SK-MEL-5 (cell line): Measurements from ENCODE around the gene GATAD2B. TPM values are rescaled to one million over a fixed set of nuclear protein-coding genes. Genes with fewer than 3 reads are reported as not detected.

ENCODE experiments used
- DNase-seq: peaks from one replicate; pipeline ENCODE4 v3.0.0-alpha.2; 2016; ENCODE audit warnings: low read depth, low spot score
- in situ Hi-C: cut with HindIII; loops from 2 replicates; pipeline ENCODE4 v1.10.0; 2016; ENCODE audit warnings: low sequenced_read_pairs, high pct_unique_total_duplicates, low pct_unique_long_range_greater_than_20kb
- total RNA-seq: library from RNA; depleted of rRNA; stranded (reverse); fragments of >200 nt; shearing (Covaris generic); gene quantifications from 2 replicates; pipeline ENCODE4 v1.2.3, GENCODE V29; 2014

Gene GATAD2B
- total RNA-seq, 1 experiment from 2014 or later: 8.7 TPM

GRCh38 chr1:153956997-153957715 is 34.4 kb upstream of the GATAD2B start:
- in situ Hi-C loops: no loop called here
- no peak for DNase-seq

DNA sequence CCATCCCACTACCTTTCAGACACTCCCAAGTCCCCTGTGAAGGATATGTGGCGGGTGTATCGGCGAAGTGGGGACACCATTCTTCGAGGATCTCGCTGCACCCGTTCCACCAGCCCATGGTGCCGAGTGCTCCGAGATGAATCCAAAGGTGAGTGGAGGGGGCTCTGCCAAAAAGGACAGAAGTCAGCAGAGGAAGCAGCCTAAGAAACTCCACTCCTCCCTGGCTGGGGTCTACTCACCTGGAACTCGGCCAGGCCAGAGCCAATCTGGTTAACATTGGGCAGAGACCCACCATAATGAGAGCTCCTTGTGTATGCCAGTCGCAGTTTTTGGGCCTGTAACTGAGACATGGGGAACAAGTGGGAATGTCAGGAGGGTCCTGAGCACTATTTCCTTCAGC is 32.1 kb upstream of the GATAD2B start:
- in situ Hi-C loops: no loop called here
- DNase-seq: no peak

- in situ Hi-C loops: no loop called here
- DNase-seq: no peak
Observed at GRCh38 chr1:153953859-153954365, 31.1 kb upstream of the GATAD2B start.

DNA sequence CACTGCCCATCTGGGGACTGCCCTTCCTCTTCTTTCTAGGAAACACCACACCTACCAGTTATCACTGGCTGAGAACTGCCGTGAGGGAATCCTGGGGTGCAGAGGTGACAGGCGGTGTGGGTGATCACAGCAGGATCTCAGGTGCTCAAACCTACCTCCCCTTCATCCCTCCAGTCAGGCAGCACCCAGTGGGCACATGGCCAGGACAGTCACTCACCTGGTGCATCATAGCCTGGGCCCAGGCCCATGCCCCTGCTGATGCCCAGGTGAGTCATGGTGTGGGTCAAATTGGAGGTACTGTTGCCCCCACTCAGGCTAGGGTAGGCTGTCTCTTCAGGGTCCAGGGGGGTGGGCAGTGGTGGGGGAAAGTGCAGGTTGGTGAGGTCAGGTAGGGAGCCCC is 29.0 kb upstream of the GATAD2B start:
- in situ Hi-C loops: no loop called here
- DNase-seq: no peak

DNA sequence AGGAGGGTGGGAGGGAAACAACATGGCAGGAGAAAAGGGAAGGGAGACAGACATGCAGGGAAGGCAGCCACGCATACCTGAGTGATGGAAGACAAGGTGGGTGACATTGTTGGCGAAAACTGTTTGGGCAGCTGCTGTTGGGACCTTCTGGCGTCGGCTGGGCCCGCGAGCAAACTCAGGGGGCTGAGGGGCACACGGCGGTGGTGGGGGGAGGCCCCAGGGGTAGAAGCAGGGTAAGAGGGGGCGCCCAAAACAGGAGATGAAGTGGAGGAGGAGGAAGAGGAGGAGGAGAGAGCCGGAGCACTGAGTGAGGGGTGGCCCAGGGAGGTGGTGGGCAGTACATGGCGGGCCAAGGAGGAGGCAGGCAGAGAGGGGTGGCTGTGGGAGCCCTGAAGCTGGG is 28.4 kb upstream of the GATAD2B start:
- no peak for DNase-seq
- in situ Hi-C loops: no loop called here

GRCh38 chr1:153946622-153947241 is 24.0 kb upstream of the GATAD2B start, which contains the start of gene DENND4B:
Gene DENND4B, minus strand, starts transcription at chr1:153946718. Its CDS starts 2,344 bp downstream, at chr1:153944374.
- in situ Hi-C loops: no loop called here

DNA sequence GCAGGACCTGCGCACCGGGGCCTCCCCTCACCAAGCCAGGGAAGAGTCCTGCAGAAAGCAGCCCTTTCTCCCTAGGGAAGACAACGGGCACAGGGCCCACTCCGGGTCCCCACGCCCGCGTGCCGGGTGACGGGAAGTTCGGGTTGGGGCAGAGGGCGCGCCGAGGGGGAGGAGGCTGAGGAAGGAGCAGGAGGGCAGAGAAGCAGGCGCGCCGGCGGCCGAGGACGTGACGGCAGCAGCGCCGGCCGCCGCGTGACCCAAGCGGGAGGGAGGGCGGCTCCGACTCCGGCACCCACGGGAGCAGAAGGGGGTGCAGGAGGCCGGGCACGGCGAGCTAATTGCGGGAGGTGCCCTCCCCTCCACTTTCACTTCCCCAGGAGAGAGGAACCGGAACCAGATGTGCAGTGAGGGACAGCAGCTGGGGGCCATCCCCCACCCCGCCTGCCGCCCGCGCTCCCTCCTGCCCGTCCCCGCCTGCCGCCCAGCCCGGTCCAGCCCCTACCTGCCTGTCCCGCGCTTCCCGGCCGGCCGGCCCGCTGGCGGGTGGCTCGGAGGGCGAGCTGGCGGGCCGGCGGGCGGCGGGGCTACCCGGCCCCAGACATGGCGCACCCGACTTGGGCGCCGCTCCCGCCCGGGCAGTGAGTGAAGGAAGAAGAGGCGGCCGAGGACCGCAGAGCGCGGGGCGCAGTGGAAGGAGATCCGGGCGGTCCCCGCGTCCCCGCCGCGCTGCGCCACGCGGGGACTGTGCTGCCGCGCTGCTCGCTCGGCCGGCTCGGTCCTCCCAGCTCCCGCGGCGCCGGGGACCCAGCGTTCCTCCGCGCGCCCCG is 23.2 kb upstream of the GATAD2B start:
- DNase-seq: peak; percentile 81
- in situ Hi-C loops: no loop called here

More at GRCh38 chr1:153946622-153947241, 24.0 kb upstream of the GATAD2B start, which contains the start of gene DENND4B:
- peak; percentile 87 for DNase-seq

DNA sequence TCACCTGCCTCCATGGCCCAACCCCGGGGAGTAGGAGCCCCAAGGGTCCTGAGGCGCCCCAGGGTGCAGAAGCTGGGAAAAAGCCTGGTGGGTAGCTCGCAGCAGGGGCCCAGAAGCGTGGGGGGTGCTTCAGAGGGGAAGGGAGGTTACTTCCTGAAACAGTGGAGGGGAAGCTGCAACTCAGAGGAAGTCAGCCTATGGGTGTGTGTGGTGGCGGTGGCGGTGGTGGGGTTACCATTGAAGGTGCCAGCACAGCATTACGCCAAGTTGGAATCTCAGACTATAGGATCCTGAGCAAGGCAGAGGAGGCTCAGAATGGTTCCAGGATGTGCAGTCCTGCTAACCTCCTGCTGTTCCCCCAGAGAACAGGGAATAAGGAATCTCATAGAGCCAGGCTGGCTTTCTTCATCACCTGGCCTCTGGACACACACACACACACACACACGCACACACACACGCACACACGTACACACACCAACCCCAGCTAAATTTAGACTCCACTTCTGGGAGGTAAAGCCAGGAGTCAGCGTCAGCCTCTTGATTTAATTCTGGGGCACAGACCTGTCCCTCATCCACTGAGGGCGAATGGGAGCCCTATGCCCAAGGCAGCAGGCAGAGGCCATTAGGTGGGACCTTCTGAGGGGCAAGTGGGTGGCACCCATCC is 22.5 kb upstream of the GATAD2B start:
- DNase-seq: peak; percentile 31
- in situ Hi-C loops: no loop called here

DNA sequence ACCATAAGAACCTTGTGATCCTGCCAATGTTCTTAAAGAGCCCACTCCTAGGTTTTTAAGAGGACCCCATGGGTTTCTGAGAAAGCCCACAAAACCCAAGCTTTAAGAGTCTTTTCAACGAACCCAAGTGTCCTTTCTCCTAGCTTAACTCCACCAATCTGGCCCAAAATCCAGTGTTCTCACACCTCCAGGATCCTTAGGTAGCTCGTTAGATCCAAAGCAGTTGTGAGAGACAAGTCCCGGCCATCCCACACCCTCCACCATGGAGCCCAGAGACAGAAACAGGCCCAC is 22.0 kb upstream of the GATAD2B start:
- DNase-seq: no peak
- in situ Hi-C loops: no loop called here

GRCh38 chr1:153944005-153944826 is 21.4 kb upstream of the GATAD2B start:
- DNase-seq: no peak
- in situ Hi-C loops: no loop called here

DNA sequence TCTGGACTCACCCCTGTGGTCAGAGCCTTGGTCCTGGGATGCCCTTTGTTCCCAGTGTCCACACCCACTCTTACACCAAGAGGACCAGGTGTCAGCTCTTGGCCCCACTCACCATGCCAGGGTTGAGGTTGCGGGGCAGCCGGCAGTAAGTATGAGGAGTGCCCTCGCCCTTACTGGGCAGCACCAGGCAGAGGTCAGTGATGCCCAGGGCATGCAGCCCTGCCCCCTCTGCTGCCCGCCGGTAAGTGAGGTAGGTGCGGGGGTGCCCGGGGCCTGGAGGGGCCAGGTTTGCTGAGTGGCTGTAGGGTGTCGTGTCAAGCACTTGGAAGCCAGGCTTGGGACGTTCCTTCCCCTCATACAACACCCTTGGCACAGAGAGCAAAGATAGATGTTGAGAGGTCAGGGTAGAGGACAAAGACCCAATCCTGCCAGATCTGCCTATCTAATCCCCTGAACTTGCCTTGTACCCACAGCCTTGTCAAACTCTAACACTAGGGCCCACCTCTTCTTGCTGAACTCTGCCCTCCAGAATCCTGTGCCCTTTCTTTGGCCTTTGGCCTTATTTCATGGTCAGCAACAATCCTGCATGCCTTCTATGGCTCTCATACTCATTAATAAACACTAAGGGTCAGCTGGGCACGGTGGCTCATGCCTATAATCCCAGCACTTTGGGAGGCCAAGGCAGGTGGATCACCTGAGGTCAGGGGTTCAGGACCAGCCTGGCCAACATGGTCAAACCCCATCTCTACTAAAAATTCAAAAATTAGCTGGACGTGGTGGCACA is 20.2 kb upstream of the GATAD2B start:
- in situ Hi-C loops: no loop called here

DNA sequence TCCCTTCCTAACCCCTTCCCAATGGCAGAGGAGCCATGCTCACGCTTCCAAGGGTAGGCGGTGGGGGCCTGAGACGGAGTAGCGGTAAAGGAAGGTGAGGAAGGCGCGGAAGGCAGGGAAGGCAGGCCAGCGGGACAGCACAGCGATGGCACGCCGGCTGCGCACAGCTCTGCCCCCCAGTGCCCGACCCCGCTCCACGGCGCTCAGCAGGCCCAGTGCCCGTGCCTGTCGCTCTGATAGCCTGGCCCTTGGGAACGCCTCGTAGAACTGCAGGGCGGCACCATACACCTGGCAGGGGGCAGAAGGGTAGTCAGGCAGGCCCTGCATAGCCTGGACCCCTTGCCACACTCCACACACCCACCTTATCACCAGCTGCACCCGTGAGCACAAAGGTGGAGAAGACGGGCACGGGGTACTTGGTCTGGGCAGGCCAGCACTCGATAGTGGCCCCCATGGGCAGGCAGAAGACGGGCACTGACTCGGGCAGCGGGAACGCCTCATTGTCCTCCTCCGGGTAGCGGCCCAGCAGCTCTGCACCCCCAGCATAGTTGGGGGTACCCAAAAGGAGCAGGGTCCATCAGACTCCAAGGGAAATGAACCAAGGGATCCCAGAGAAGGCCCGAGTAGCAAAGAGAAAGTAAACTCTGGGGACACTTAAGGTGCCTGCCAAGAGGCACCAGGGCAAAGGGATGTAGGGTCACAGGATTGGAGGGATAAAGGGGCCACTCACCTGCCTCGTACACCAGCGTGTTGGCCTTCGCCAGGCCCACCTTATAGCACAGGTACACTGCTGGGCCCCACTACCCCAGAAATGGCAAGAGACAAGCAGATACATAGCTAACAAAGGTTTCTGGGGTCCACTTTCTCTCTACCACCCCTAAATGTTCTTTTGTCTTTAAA is 19.3 kb upstream of the GATAD2B start:
- in situ Hi-C loops: no loop called here
- DNase-seq: no peak

More for the DNA sequence above, 20.2 kb upstream of the GATAD2B start:
- DNase-seq: no peak

DNA sequence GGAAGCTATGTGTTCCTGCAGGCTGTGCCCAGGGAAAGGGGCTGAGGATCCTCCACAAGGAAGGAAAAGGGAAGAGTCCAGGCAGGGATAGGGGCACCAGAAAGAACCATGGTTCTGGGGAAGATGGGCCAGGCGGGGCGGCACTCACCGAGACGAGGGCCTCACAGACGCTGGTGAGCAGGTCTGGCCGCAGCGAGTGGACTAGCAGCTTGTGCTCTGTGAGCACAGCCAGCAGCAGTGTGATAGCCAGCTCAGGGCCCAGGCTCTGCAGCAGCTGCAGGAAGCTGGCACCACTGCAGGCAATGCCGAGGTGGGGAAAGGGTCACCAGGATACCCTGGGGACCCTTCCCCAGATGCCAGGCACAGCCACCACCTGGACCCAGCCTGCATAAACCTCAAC is 18.0 kb upstream of the GATAD2B start:
- in situ Hi-C loops: no loop called here

DNA sequence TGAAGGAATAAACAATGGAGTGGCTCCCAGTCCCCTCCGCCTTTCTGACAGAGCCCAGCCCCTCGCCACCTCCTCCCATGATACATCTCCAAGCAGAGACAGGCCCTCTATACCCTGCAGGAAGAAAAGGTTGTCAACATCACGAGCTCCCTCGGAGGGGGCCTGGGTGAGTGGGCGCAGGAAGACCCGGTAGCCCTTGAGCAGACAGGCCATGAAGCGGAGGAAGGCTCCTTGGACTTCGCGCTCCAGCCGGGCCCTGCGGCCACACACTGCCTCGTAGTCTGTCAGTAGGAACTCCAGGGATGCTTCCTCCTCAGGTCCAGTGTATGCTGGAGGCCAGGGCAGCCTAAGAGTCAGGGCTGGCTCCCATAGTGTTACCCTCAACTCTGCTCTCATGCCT is 16.7 kb upstream of the GATAD2B start:
- in situ Hi-C loops: no loop called here
- DNase-seq: no peak

More for the DNA sequence above, 18.0 kb upstream of the GATAD2B start:
- no peak for DNase-seq

DNA sequence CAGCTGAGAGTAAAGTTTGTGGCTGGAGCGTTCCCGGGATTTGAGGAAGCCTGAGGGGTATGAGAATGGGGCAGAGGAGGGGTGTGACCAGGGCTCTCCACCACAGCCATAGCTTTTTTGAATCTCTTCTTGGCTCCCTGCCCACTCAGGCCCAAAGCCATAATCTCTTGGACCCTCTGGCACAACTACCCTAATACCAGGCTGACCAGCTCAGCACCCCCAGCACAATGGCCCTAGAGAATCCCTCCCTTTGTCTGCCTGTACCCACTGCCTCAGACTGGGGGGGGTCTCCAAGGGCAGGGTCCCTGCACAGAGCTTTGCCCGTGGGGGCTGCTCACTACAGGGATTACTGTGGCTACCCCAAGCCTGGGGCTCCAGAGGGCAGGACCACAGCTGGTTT is 16.2 kb upstream of the GATAD2B start:
- no peak for DNase-seq
- in situ Hi-C loops: no loop called here

DNA sequence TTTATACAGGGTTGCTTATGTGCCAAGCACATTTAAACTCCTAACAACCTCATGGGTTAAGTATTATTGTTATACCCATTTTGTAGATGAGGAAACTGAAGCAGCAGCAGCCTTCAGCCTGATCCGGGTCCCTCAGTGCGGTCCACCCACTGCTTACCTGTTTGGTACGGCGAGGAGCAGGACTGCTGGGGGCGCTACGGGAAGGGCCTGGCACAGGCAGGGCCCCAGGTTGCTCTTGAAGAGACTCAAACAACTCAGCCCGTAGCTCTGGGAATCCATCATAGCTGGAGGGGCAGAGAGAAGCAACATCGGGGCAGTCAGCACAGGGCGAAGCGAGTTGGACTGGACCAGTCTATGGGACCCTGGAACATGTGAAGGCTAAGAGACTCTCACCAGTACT is 14.6 kb upstream of the GATAD2B start:
- in situ Hi-C loops: no loop called here
- DNase-seq: no peak
